NCI-H524 (cell line): ENCODE measurements around the gene RASL10B.
"Not testable (repeated sequence)": the region's sequence is repeated elsewhere in the genome, so short reads cannot be mapped to it uniquely, and the experiment has no call there.

Experiments
- DNase-seq, 2 experiments: peaks; one replicate each; lab custom pipeline; 2025; lab: John Stamatoyannopoulos, UW

RASL10B gene

GRCh38 chr17:35742896-35743477 is 11.5 kb downstream of the RASL10B start:
- DNase-seq = no peak

DNA sequence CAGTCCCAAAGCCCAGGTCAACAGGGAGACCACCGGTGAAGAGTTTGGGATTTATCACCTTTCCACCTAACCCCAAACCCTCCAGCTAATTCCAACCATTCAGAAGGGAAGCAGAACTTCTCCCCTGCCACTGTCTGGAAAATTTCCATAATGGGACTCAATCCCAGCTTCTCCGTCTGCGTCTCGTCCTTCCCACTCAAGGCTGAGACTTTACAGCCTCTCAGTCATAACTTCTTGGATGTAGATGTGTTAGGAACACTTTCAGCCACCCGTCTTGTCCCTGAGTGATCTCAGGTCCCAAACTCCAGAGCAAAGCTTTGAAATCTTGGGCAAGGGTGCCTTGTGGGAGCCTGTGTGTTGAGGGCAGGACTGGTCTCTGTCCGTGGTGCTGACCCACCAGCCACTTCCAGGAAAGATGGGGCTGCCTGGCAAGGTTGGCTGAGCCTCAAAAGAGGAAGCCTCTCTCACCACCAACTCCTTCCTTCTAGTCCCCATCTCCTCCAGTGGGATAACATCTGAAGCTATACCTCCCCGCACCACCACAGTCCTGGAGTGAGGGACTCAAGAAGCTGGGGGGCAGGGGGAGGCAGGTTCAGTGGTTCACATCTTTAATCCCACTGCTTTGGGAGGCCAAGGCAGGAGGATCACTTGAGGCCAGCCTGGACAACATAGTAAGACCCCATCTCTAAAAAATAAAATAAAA is 12.3 kb downstream of the RASL10B start:
- DNase-seq = no peak

DNA sequence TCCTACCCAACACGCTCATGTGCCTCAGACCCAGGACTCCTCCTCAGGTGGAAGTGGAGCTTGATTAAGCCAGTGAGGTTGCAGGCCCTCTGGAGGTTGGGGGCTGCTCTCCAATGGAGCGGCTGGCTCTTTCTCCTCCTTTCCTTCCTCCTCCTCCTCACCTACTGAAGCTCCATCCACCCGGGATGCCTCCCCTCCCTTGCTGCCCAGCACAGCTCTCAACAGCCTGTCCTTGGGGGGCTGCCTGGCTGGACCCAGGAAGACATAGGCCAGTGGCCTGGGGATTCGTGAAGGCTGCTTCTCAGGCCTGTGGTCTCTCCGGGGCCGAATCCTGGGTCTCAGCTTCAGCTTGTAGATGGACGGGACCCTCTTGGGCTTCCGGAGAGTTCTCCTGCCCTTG is 13.4 kb downstream of the RASL10B start:
- DNase-seq = no peak

- DNase-seq = no peak
Observed at GRCh38 chr17:35745246-35745645, 13.8 kb downstream of the RASL10B start.

DNA sequence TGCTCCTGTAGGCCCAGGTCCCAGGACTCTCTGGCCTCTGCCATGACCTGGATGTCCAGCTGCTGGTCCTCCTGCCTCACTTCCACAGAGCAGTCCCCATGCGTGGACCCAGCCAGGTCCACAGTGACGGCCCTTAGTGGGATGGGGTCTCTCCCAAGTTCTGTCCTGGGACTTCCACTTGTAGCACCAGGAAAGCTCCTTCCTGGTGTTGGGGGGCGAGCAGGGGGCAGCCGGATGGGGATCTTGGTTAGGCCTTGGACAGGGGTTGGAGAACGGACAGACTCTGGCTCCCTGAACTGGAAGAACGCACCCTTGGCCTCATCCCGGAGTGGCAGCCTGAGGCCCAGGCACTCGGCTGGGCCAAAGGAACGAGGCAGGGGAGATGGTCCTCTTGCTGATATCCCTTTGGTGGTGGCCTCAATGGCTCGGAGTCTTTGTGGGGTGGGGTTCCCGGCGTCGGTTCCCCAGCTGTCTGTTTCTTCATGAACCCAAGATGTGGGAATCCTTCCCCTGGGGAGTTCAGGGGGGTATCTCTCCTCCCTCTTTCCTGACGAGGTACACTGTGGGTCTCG is 14.4 kb downstream of the RASL10B start:
- DNase-seq = no peak

- DNase-seq = peak; percentile 19 to 75
Observed at GRCh38 chr17:35747540-35748017, 16.1 kb downstream of the RASL10B start.

- no peak for DNase-seq
Observed at GRCh38 chr17:35748341-35748841, 17.0 kb downstream of the RASL10B start.

DNA sequence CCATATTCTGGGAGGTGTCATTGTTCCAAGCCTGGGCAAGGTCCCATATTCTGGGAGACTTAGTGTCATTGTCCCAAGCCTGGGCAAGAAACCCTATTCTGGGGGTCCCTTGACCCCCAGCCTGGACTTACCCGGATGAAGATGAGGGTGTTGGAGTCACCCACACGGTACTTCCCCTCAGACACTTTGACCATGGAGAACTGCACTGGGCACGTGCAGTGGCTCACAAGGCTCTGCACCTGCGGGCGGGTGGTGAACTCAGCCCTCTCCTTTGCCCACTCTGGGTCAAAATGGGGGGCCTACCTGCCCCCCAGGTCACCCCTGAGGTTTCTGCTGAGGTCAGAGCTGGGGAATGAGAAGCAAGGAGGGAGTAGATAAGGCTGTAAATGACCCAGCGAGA is 17.5 kb downstream of the RASL10B start:
- DNase-seq = no peak

GRCh38 chr17:35749560-35750412 is 18.3 kb downstream of the RASL10B start:
- DNase-seq = peak in 1 of 2 experiments; percentile 38

DNA sequence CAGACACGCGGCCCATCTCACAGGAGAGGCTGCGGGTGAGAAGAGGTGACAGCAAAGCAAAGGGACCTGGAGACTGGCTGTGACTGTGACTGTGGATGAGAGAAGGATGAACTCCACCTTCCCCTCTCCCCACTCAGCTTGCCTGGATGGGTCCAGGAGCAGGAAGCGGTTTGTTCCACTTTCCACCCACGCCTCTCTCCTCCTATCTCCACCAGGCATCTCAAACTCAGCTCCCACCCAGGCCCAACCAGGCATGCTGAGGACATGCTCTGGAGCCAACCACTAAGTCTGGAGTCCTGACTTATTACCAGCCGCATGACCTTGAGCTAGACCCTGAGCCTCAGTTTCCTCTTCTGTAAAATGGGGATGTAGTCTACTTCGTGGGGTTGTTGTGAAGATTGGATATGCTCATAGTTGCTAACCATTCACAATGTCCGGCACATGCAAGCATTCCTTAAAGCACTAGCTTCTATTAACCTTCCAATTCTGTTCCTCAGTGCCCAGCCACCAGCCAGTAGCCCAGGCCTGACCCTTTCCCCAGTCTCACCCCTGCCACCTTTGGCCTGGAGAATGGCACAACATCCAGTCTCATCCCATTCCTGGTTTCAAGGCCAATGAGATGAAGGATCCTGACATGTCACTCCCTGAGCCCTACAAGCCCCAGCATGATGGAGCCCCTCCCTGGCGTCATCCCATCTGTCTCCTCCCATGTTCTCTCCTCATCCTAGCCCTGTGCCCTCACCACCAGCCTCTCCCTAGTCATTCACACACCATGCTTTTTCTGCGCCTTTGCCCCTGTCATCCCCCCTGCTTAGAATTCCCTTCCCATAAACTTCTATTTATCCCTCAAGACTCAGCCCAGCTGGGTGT is 19.3 kb downstream of the RASL10B start:
- DNase-seq = no peak

GRCh38 chr17:35751541-35751940 is 20.1 kb downstream of the RASL10B start:
- DNase-seq = not testable (repeated sequence)

DNA sequence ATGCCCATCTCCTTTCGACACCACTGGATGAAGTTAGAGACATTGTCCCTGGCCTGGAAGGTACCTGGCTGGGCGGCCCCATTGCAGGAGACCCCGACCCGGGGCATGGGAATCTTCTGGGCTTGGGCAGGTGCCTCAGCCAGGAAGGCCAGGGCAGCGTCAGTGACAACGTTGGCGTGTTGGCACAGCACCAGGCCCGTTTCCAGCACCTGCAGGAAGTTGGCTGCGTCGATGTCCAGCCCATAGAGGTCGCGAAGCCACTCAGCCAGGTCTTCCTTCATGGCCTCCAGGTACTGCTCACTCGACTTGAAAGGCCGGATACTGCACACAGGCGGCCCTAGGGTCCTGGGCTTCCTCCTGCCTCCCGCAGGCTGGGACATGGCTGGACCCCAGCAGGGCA is 21.0 kb downstream of the RASL10B start:
- DNase-seq = no peak

- DNase-seq = no peak
Observed at GRCh38 chr17:35752945-35753764, 21.7 kb downstream of the RASL10B start, which contains the start of gene GAS2L2. GAS2L2 (minus strand) TSS chr17:35753239; CDS start chr17:35752850, 389 bp downstream.

DNA sequence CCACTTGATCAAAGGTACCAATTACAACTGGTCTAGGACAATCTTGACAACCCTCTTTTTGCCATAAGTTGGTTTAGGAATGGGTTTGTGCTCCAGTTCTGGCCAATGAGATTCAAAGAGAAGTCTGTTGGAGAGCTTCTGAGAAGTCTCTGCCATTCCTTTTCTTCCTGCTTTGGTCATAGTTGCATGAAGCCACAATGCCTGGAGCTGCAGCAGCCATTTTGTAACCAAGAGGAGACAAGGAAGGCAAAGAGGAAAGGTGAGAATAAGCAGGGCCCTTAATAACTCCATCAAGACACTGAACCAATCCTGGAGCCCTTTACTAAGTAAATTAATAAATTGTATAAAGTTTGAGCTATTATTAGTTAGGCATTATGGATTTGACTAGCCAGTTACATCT is 25.8 kb downstream of the RASL10B start:
- DNase-seq = no peak

DNA sequence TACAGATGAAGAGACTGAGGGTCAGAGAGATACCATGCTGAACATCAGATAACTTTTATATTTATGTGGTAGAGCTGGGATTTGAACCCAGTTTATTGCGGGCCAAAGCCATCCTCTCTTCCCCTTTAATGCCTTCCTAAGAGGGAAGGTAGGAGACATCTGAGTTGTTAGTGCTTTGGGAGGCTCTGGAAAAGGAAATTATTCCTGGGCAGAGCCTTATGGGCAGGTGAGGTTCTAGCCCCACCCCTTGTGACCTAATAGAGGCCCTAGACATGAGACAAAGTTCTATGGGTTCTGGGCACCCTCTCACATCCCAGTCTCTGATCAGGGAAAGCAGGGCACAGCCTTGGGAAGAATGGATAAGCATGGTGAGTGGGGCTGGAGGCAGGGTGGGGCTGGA is 29.1 kb downstream of the RASL10B start, which contains the start of gene C17orf50:
C17orf50 (plus strand) TSS at position 301 of the 400 bp plus-strand sequence; CDS start at position 356, 55 bp downstream.
- DNase-seq = no peak

- no peak for DNase-seq
Observed at GRCh38 chr17:35761601-35762000, 30.2 kb downstream of the RASL10B start.

DNA sequence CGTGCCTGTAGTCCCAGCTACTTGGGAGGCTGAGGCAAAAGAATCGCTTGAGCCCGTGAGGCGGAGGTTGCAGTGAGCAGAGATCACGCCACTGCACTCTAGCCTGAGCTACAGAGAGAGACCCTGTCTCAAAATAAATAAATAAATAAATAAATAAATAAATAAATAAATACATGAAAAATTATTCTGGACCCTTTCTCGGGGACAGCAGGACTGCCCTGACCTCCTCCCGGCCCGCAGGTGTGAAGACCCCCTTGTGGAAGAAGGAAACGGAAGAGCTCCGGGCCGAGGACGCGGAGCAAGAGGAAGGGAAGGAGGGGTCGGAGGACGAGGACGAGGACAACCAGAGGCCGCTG is 32.3 kb downstream of the RASL10B start:
- DNase-seq = no peak

DNA sequence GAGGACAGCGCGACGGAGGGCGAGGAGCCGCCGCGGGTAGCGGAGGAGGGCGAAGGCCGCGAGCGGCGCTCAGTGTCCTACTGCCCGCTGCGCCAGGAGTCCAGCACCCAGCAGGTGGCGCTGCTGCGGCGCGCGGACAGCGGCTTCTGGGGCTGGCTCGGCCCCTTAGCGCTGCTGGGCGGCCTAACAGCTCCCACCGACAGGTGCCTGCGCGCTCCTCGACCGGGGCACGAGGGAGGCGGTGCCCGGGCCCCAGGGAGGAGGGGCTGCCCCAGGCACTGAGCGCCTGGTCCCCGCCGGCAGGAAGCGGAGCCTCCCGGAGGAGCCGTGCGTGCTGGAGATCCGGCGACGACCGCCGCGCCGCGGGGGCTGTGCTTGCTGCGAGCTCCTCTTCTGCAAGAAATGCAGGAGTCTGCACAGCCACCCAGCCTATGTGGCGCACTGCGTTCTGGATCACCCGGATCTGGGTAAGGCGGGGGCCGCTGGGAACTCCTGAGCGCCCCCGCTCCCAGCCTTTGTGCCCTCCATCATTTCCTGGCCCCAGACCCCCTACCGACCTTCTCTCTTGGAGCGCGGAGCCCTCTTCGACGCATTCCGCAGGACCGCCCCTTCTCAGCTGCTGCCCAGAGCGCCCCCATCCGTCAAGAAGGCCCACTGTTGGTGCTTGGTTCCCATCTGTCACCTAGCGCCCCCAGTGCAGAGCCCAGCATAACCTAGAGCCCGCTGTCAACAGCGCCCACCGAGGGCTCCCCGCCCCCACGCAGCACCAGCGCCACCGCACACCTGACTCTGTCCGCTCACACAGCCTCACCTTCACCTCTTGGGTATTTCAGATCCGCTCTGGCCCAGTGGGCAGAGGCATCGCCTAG is 32.9 kb downstream of the RASL10B start:
- peak; percentile 76 to 85 for DNase-seq

- DNase-seq = no peak
Observed at GRCh38 chr17:35765086-35765710, 33.8 kb downstream of the RASL10B start.
